GM23338 (cell line): Measurements from ENCODE around the gene IL21R. TPM values are rescaled to one million over a fixed set of nuclear protein-coding genes. Genes with fewer than 3 reads are reported as not detected.

Experiments used
- ATAC-seq: fragments of 200-7000 bp; cut with Tn5 transposase; 3 replicates; pipeline ENCODE4 v1.9.1; 2020
- DNase-seq: peaks from one replicate; pipeline ENCODE4 v3.0.0-alpha.2; 2015; ENCODE audit warnings: low spot score
- H2AFZ ChIP-seq: fragments of 200-600 bp; sonication (generic); 2 replicates; pipeline ENCODE4 v1.8.0; 2016; ENCODE audit warnings: antibody characterized with exemption, mild to moderate bottlenecking, moderate library complexity
- H3F3A ChIP-seq: fragments of 200-600 bp; sonication (generic); replicated peaks from 2 replicates; pipeline ENCODE4 v1.8.0; 2017; ENCODE audit warnings: antibody characterized with exemption, mixed run types, low read depth
- H3K27ac ChIP-seq: fragments of 200-600 bp; sonication (generic); 2 replicates; pipeline ENCODE4 v1.6.1; 2016; ENCODE audit warnings: low read depth
- H3K27me3 ChIP-seq: fragments of 200-600 bp; sonication (generic); 2 replicates; pipeline ENCODE4 v1.8.0; 2016; ENCODE audit warnings: mild to moderate bottlenecking, mixed run types, moderate library complexity; ENCODE audit not compliant: insufficient read depth
- H3K36me3 ChIP-seq: fragments of 200-600 bp; sonication (generic); 2 replicates; pipeline ENCODE4 v1.8.0; 2016; ENCODE audit warnings: mild to moderate bottlenecking; ENCODE audit not compliant: insufficient read depth
- H3K4me1 ChIP-seq: fragments of 200-600 bp; sonication (generic); 2 replicates; pipeline ENCODE4 v1.8.0; 2016; ENCODE audit warnings: mild to moderate bottlenecking, moderate library complexity; ENCODE audit not compliant: insufficient read depth
- H3K4me2 ChIP-seq: fragments of 200-600 bp; sonication (generic); 2 replicates; pipeline ENCODE4 v1.7.1; 2017; ENCODE audit warnings: mixed run types
- H3K4me3 ChIP-seq: fragments of 200-600 bp; sonication (generic); 2 replicates; pipeline ENCODE4 v1.6.1; 2016; ENCODE audit warnings: mixed run types
- H3K79me2 ChIP-seq: fragments of 200-600 bp; sonication (generic); replicated peaks from 2 replicates; pipeline ENCODE4 v1.8.0; 2017; ENCODE audit warnings: mild to moderate bottlenecking; ENCODE audit not compliant: insufficient read depth
- H3K9me2 ChIP-seq: fragments of 200-600 bp; sonication (generic); 2 replicates; pipeline ENCODE4 v1.8.0; 2017; ENCODE audit not compliant: insufficient read depth
- H4K20me1 ChIP-seq: fragments of 200-600 bp; sonication (generic); replicated peaks from 2 replicates; pipeline ENCODE4 v1.8.0; 2017; ENCODE audit warnings: mild to moderate bottlenecking; ENCODE audit not compliant: insufficient read depth
- H3K27ac Mint-ChIP-seq: 2 replicates; pipeline ENCODE4 v1.8.0; 2020; ENCODE audit warnings: inconsistent platforms, mild to moderate bottlenecking, moderate library complexity, mixed read lengths
- H3K27me3 Mint-ChIP-seq: 3 replicates; pipeline ENCODE4 v1.8.0; 2022; ENCODE audit warnings: low read depth, mild to moderate bottlenecking, moderate library complexity, mixed read lengths, inconsistent platforms; ENCODE audit not compliant: insufficient read depth, poor library complexity
- H3K36me3 Mint-ChIP-seq: 3 replicates; pipeline ENCODE4 v1.8.0; 2021; ENCODE audit warnings: low read depth, mild to moderate bottlenecking, inconsistent platforms, moderate library complexity, mixed read lengths
- H3K4me1 Mint-ChIP-seq: 3 replicates; pipeline ENCODE4 v1.8.0; 2020; ENCODE audit warnings: mild to moderate bottlenecking, inconsistent platforms, mixed read lengths
- H3K4me3 Mint-ChIP-seq: 3 replicates; pipeline ENCODE4 v1.8.0; 2021; ENCODE audit warnings: moderate library complexity, mild to moderate bottlenecking, inconsistent platforms, mixed read lengths
- H3K9me3 Mint-ChIP-seq: 3 replicates; pipeline ENCODE4 v1.8.0; 2020; ENCODE audit warnings: moderate library complexity, mild to moderate bottlenecking, inconsistent platforms, mixed read lengths
- polyA plus RNA-seq: library from polyadenylated mRNA; unstranded; fragments of >200 nt; fragmentation: Nextera tagmentation; extraction: Ambion mirVana; gene quantifications from 2 replicates; pipeline ENCODE4 v1.2.1, GENCODE V29; 2016
- total RNA-seq: library from RNA; depleted of rRNA; stranded (reverse); fragments of >200 nt; shearing (Covaris generic); gene quantifications from 2 replicates; pipeline ENCODE4 v1.2.3, GENCODE V29; 2014
- TF ChIP-seq, protein P1 (sequence below), 2 experiments: fragments of 200-600 bp in 1 of 2; sonication (generic) in 1 of 2; conservative IDR thresholded peaks; 2 replicates each; pipeline versions ENCODE4 v1.5.1 to v1.6.1; 2016 to 2017; ENCODE audit warnings: antibody characterized with exemption in 2 of 2, low read depth in 2 of 2, mild to moderate bottlenecking in 2 of 2, moderate library complexity in 1 of 2
- TF ChIP-seq, protein P2 (sequence below): fragments of 250-450 bp; sonication (Bioruptor Pico); IDR thresholded peaks from 2 replicates; pipeline ENCODE4 v1.5.0; 2020; ENCODE audit warnings: mild to moderate bottlenecking, moderate library complexity

The IL21R gene
- total and polyA plus RNA-seq, 2 experiments from 2014 or later = 0.42 to 2.6 TPM

DNA sequence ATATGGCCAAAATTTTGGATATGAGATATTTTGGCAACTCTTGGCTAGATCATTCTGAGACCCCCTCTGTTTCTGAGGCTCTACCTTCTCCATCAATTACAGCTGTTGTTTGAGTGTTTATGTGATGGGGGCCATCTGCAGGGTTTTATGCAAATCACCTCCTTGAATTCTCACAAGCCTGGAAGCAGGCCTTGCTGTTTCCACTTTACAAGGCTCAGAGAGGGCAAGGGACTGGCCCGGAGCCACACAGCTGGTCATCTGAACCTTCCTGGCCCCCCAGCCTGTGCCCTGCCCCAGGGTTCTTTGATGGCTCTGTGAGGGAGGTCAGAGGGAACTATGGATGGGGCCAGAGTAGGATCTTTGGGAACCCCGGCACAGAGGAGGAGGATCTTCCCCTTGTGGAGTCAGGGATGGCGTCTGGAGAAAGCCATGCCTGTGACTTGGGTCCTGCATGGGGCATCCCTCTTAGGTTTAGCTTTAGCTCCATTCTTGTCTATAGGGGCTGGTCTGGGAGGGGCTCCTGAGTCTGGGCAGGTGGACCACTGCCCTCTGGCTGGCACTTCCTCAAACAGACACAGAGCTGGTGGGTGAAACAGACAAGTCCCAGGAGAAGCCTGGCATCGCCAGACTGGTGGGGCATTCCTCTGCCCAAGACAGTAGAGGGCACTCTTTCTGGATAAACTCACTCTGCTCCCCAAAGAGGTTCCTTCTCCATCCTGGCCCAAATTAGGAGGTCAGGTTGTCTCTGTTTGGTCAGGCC is 26.2 kb downstream of the IL21R start:
- Mint-ChIP-seq H3K27ac (no peak overlapping the region), H3K4me1 (no peaks in the 10 kb centered on the region), H3K27me3 (peaks cover 13% of the 10 kb centered on the region), H3K4me3 (no peak overlapping the region), H3K36me3 (no peaks in the 10 kb centered on the region), H3K9me3 (peaks cover 17% of the 10 kb centered on the region)
- TF ChIP-seq, protein P1, sequence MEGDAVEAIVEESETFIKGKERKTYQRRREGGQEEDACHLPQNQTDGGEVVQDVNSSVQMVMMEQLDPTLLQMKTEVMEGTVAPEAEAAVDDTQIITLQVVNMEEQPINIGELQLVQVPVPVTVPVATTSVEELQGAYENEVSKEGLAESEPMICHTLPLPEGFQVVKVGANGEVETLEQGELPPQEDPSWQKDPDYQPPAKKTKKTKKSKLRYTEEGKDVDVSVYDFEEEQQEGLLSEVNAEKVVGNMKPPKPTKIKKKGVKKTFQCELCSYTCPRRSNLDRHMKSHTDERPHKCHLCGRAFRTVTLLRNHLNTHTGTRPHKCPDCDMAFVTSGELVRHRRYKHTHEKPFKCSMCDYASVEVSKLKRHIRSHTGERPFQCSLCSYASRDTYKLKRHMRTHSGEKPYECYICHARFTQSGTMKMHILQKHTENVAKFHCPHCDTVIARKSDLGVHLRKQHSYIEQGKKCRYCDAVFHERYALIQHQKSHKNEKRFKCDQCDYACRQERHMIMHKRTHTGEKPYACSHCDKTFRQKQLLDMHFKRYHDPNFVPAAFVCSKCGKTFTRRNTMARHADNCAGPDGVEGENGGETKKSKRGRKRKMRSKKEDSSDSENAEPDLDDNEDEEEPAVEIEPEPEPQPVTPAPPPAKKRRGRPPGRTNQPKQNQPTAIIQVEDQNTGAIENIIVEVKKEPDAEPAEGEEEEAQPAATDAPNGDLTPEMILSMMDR (conservative IDR thresholded peaks at IDR 0.05; ENCODE audit: low read depth in 2 of 2) = peak; percentile 38 to 42; a peak in 3 of 4 replicates
- TF ChIP-seq, protein P2, sequence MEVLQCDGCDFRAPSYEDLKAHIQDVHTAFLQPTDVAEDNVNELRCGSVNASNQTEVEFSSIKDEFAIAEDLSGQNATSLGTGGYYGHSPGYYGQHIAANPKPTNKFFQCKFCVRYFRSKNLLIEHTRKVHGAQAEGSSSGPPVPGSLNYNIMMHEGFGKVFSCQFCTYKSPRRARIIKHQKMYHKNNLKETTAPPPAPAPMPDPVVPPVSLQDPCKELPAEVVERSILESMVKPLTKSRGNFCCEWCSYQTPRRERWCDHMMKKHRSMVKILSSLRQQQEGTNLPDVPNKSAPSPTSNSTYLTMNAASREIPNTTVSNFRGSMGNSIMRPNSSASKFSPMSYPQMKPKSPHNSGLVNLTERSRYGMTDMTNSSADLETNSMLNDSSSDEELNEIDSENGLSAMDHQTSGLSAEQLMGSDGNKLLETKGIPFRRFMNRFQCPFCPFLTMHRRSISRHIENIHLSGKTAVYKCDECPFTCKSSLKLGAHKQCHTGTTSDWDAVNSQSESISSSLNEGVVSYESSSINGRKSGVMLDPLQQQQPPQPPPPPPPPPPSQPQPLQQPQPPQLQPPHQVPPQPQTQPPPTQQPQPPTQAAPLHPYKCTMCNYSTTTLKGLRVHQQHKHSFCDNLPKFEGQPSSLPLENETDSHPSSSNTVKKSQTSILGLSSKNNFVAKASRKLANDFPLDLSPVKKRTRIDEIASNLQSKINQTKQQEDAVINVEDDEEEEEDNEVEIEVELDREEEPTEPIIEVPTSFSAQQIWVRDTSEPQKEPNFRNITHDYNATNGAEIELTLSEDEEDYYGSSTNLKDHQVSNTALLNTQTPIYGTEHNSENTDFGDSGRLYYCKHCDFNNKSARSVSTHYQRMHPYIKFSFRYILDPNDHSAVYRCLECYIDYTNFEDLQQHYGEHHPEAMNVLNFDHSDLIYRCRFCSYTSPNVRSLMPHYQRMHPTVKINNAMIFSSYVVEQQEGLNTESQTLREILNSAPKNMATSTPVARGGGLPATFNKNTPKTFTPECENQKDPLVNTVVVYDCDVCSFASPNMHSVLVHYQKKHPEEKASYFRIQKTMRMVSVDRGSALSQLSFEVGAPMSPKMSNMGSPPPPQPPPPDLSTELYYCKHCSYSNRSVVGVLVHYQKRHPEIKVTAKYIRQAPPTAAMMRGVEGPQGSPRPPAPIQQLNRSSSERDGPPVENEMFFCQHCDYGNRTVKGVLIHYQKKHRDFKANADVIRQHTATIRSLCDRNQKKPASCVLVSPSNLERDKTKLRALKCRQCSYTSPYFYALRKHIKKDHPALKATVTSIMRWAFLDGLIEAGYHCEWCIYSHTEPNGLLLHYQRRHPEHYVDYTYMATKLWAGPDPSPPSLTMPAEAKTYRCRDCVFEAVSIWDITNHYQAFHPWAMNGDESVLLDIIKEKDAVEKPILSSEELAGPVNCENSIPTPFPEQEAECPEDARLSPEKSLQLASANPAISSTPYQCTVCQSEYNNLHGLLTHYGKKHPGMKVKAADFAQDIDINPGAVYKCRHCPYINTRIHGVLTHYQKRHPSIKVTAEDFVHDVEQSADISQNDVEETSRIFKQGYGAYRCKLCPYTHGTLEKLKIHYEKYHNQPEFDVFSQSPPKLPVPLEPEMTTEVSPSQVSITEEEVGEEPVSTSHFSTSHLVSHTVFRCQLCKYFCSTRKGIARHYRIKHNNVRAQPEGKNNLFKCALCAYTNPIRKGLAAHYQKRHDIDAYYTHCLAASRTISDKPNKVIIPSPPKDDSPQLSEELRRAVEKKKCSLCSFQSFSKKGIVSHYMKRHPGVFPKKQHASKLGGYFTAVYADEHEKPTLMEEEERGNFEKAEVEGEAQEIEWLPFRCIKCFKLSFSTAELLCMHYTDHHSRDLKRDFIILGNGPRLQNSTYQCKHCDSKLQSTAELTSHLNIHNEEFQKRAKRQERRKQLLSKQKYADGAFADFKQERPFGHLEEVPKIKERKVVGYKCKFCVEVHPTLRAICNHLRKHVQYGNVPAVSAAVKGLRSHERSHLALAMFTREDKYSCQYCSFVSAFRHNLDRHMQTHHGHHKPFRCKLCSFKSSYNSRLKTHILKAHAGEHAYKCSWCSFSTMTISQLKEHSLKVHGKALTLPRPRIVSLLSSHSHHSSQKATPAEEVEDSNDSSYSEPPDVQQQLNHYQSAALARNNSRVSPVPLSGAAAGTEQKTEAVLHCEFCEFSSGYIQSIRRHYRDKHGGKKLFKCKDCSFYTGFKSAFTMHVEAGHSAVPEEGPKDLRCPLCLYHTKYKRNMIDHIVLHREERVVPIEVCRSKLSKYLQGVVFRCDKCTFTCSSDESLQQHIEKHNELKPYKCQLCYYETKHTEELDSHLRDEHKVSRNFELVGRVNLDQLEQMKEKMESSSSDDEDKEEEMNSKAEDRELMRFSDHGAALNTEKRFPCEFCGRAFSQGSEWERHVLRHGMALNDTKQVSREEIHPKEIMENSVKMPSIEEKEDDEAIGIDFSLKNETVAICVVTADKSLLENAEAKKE (CRISPR knock-in tag) = no peak
- no peaks in the 10 kb centered on the region for H3K36me3 ChIP-seq
- H3K4me2 ChIP-seq = no peak overlapping the region
- no peaks in the 10 kb centered on the region for H3K27me3 ChIP-seq
- H4K20me1 ChIP-seq = no peaks in the 10 kb centered on the region
- DNase-seq = no peak
- H3K9me2 ChIP-seq = no peaks in the 10 kb centered on the region
- H3K4me1 ChIP-seq = no peaks in the 10 kb centered on the region
- peak; percentile 50 for ATAC-seq
- H3K27ac ChIP-seq = no peak overlapping the region
- H3K4me3 ChIP-seq = no peak overlapping the region
- no peaks in the 10 kb centered on the region for H3F3A ChIP-seq
- H3K79me2 ChIP-seq = no peaks in the 10 kb centered on the region
- H2AFZ ChIP-seq = no peak overlapping the region
